Testis (tissue), 3 donors: Measurements from ENCODE around the gene CPEB1. TPM values are rescaled to one million over a fixed set of nuclear protein-coding genes. Genes with fewer than 3 reads are reported as not detected.
"Not testable (repeated sequence)": the region's sequence is repeated elsewhere in the genome, so short reads cannot be mapped to it uniquely, and the experiment has no call there.

Experiments used
- DNase-seq: peaks from one replicate; pipeline ENCODE4 v3.0.0-alpha.2; 2019
- H3K27ac ChIP-seq, 2 donors: fragments of 200-600 bp; sonication (generic); one replicate each; pipeline ENCODE4 v1.5.1; 2019
- H3K27me3 ChIP-seq: fragments of 200-600 bp; sonication (generic); one replicate; pipeline ENCODE4 v1.5.1; 2019
- H3K36me3 ChIP-seq: fragments of 200-600 bp; sonication (generic); one replicate; pipeline ENCODE4 v1.5.1; 2017; ENCODE audit warnings: low read depth; ENCODE audit errors: missing control alignments
- H3K4me1 ChIP-seq: fragments of 200-600 bp; sonication (generic); one replicate; pipeline ENCODE4 v1.5.1; 2019
- H3K4me3 ChIP-seq, 2 donors: fragments of 200-600 bp; sonication (generic); one replicate each; pipeline ENCODE4 v1.5.1; 2017 to 2019
- H3K9me3 ChIP-seq: fragments of 200-600 bp; sonication (generic); one replicate; pipeline ENCODE4 v1.5.1; 2017
- CTCF ChIP-seq, 3 experiments: fragments of 450-650 bp in 2 of 3; fragments of 200-600 bp in 1 of 3; sonication (generic) in 1 of 3; IDR thresholded peaks; one replicate each; pipeline ENCODE4 v1.5.1; 2016 to 2019; ENCODE audit warnings: antibody characterized with exemption in 3 of 3, mild to moderate bottlenecking in 2 of 3, moderate library complexity in 1 of 3
- POLR2A ChIP-seq: fragments of 450-650 bp; IDR thresholded peaks from one replicate; pipeline ENCODE4 v1.6.1; 2017; ENCODE audit warnings: antibody characterized with exemption, mild to moderate bottlenecking, moderate library complexity
- WGBS, 2 donors: methylation state at CpG; one replicate each; pipeline ENCODE4 v1.1.5; 2018; 5-methylcytosine and 5-hydroxymethylcytosine counted together
- intact Hi-C: fragments of 100-400 bp; cut with DNase I; formaldehyde crosslinking; loops from one replicate; pipeline ENCODE4 v1.15.1; 2023; ENCODE audit warnings: low total_unique reads
- polyA plus RNA-seq: library from polyadenylated mRNA; stranded (reverse); fragments of 350-450 nt; fragmentation: Illumina TruSeq; extraction: RNeasy Lipid Tissue Mini Kit (QIAGEN cat#74804); gene quantifications from one replicate; pipeline ENCODE4 v1.2.3, GENCODE V29; 2014; ENCODE audit warnings: low read depth, low replicate concordance; ENCODE audit not compliant: insufficient read depth
- total RNA-seq, 2 donors: library from RNA; depleted of rRNA; stranded (reverse); fragments of >200 nt; gene quantifications; one replicate each; pipeline ENCODE4 v1.2.3, GENCODE V29; 2016

The CPEB1 gene
- total and polyA plus RNA-seq, 3 donors from 2014 or later: 60.8 to 89.1 (median 74.3) TPM

- WGBS, 2 donors: 2 to 11% methylated on average over 24 to 46 of the region's 56 CpGs
- Histone ChIP-seq H3K27me3 (no peaks in the 10 kb centered on the region), H3K27ac (peak overlapping the region; percentile 68 to 79), H3K4me3 (peak overlapping the region; percentile 58 to 67), H3K36me3 (no peaks in the 10 kb centered on the region), H3K9me3 (no peaks in the 10 kb centered on the region), H3K4me1 (no peaks in the 10 kb centered on the region)
- DNase-seq: peak; percentile 52
- intact Hi-C loops: no loop called here
- no peak for TF ChIP-seq POLR2A
- no peak for TF ChIP-seq CTCF (IDR thresholded peaks at IDR 0.05)
Measured at GRCh38 chr15:82646250-82647044, 716 bp downstream of the CPEB1 start.

- H3K27me3 ChIP-seq, H3K27ac ChIP-seq, H3K4me1 ChIP-seq, intact Hi-C loops, DNase-seq, H3K36me3 ChIP-seq, H3K4me3 ChIP-seq, H3K9me3 ChIP-seq: not testable (repeated sequence)
- WGBS, 2 donors: 50 to 75% methylated on average over 34 of the region's 34 CpGs
Measured at GRCh38 chr15:82644967-82645852, 2.0 kb downstream of the CPEB1 start.

GRCh38 chr15:82643992-82644391 is 3.2 kb downstream of the CPEB1 start:
- intact Hi-C loops: no loop called here
- Histone ChIP-seq H3K27ac (no peak overlapping the region), H3K9me3 (no peaks in the 10 kb centered on the region), H3K4me3 (no peak overlapping the region), H3K4me1 (no peaks in the 10 kb centered on the region), H3K36me3 (no peaks in the 10 kb centered on the region), H3K27me3 (no peaks in the 10 kb centered on the region)
- TF ChIP-seq POLR2A (no peak), CTCF (IDR thresholded peaks at IDR 0.05) (no peak)
- DNase-seq: no peak
- WGBS, 2 donors: 48 to 63% methylated on average over 3 of the region's 3 CpGs

- TF ChIP-seq POLR2A (no peak), CTCF (IDR thresholded peaks at IDR 0.05) (no peak)
- Histone ChIP-seq H3K4me3 (no peak overlapping the region), H3K9me3 (no peaks in the 10 kb centered on the region), H3K4me1 (no peaks in the 10 kb centered on the region), H3K36me3 (no peaks in the 10 kb centered on the region), H3K27ac (no peak overlapping the region), H3K27me3 (no peaks in the 10 kb centered on the region)
- intact Hi-C loops: no loop called here
- no peak for DNase-seq
- WGBS, 2 donors: 65 to 68% methylated on average over 3 of the region's 3 CpGs
Measured at GRCh38 chr15:82642656-82643055, 4.5 kb downstream of the CPEB1 start.

- 30 to 35% methylated on average over 2 of the region's 2 CpGs for WGBS, 2 donors
- intact Hi-C loops: no loop called here
- Histone ChIP-seq H3K27me3 (no peaks in the 10 kb centered on the region), H3K27ac (no peak overlapping the region), H3K9me3 (no peaks in the 10 kb centered on the region), H3K36me3 (no peaks in the 10 kb centered on the region), H3K4me3 (no peak overlapping the region), H3K4me1 (no peaks in the 10 kb centered on the region)
- TF ChIP-seq CTCF (IDR thresholded peaks at IDR 0.05): no peak
- TF ChIP-seq POLR2A: no peak
- no peak for DNase-seq
Measured at GRCh38 chr15:82641129-82641798, 5.9 kb downstream of the CPEB1 start.
